HepG2 (cell line): Measurements from ENCODE around the gene TPSB2.

Source experiments
- MAX ChIP-seq: IDR thresholded peaks from 2 replicates; pipeline ENCODE4 v1.6.1; 2012; ENCODE audit warnings: inconsistent platforms
- MZF1 ChIP-seq: sonication (generic); formaldehyde crosslinking; IDR thresholded peaks from 2 replicates; pipeline ENCODE4 v1.8.1; 2023; ENCODE audit warnings: mild to moderate bottlenecking, missing genetic modification reagents, borderline replicate concordance

- TF ChIP-seq MAX (no peak), MZF1 (CRISPR knock-in tag) (no peak)
Measured at GRCh38 chr16:1225051-1225451, 4.9 kb downstream of the TPSB2 start, which contains the start of gene TPSG1.
